Tracheal epithelial cell (primary cell): ENCODE data around the gene THRSP. TPM values are rescaled to one million over a fixed set of nuclear protein-coding genes. Genes with fewer than 3 reads are reported as not detected.

Source experiments
- total RNA-seq: library from RNA; depleted of rRNA; stranded (reverse); fragments of >200 nt; gene quantifications from 2 replicates; pipeline ENCODE4 v1.2.1, GENCODE V29; 2014

Gene THRSP, protein sequence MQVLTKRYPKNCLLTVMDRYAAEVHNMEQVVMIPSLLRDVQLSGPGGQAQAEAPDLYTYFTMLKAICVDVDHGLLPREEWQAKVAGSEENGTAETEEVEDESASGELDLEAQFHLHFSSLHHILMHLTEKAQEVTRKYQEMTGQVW
- total RNA-seq: not detected in 2 replicates

DNA sequence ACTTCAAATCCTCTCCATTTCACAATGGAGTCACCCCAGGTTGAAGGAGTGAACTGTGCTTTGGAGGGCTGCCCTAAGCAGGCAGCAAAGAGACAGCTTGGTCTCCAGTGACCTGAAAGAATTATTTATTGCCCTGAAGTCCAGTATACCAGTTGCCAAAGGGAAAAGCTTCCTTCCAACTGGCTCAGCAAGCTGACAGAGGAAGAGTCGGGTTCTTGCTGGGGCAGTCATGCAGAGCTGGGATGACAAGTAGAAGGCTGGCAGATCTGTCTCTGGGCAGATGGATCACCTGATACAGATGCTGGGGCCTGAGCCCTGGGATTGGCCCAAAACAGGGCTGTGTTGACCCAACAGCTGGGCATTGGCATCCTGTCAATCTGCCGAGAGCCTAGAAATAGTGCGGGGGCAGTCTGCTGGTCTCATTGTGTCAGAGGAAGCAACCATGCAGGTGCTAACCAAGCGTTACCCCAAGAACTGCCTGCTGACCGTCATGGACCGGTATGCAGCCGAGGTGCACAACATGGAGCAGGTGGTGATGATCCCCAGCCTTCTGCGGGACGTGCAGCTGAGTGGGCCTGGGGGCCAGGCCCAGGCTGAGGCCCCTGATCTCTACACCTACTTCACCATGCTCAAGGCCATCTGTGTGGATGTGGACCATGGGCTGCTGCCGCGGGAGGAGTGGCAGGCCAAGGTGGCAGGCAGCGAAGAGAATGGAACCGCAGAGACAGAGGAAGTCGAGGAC is at the start of gene THRSP:
Gene THRSP, plus strand, starts transcription at position 422 of the 742 bp plus-strand sequence. Its CDS starts 21 bp downstream, at position 443.

DNA sequence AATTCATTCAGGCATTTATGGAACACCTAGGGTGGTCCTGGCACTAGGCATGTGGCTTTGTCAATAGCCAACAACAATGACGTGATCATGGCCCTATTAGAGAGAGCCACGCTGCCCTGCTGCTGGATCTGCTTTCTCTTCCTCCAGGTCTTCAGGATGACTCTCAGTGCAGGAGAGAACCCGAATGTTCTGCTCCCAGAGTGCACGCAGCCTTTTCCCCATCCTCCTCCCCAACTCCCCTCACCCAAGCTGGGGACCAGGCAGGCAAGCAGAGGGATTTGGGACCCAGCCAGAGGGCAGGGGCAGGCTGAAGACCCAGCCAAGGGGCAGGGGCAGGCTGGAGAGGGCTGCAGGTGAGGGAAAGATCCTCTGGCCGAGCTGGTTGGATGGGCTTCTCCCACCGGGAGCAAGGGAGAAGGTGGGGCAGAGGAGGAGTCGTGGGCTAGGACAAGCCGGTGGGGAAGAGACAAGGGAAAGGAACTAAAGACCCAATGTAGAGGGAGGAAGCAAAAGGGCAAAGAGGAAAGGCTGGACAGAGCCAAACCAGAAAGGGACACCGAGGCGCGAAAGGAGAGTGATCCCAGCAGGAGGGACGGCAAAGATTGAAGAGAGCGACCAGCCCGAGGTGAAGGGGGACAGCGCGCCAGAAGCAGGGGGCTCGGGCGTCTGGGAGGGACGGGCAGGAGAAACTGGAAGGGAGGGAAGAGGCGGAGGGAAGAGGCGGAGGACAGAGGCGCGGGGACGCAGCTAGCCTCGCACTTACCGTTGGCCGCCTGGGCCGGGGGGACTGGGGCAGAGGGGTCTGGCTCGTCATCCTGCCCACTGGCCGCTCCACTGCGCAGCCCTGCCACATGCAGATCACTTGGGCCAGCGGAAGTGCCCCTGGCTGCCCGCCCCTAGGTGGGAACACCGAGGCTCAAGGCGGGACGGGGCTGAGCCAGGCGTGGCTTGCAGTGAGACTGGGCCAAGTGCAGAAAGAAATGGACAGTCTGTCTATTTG is 41.0 kb upstream of the THRSP start, which contains the start of gene KCTD14:
Gene KCTD14, minus strand, starts transcription at position 880 of the 1,000 bp plus-strand sequence. Its CDS starts 27 bp downstream, at position 853.

DNA sequence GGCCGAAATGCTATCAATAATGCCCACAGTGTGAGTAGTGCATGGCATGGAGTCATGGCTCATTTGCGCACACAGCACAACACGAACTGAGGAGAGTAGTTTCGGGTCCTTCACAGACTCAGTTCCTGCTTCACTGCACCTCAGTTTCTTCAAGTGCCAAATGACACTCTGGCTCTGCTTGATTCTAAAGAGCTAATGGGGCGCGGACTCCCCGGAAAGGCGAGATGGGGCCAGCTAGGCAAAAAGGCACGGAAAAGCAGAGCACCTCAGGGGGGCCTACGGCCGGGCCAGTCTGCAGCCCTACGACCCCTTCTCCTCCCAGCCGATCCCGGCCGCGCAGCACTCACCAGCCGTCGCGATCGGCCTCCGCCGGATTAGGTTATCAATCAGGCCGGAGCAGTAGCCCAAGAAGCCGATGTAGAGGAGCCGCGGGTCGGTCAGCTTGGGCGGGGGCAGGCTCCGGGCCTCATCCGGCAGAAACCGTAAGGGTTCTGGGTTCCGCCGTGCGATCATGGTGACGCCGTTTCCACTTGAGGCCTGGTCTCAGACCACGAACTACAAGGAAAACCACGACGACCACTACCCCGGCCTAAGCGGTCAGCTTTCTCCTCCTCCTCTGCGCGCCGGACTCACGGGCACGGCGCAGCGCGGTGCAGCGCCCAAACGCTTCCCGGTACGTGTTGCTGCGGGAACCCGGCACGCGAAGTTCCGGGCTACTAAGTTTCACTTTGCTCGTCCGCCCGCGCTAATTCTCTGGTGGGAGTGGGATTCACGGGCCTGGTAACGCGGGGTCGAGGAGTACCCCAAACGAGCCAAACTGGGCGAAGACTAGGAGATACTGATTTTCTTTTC is 15.8 kb downstream of the THRSP start, which contains the start of gene NDUFC2:
Gene NDUFC2, minus strand, starts transcription at position 631 of the 852 bp plus-strand sequence. Its CDS starts 118 bp downstream, at position 513.

Other genes with a start within 250 kb of the THRSP start
- 20.2 and 40.5 TPM in 2 replicates for gene RSF1, start 243.1 kb upstream of the THRSP start, total RNA-seq
- gene AAMDC, start 242.7 kb upstream of the THRSP start, total RNA-seq: 0.43 and 10.4 TPM in 2 replicates
- gene INTS4, start 69.2 kb upstream of the THRSP start, total RNA-seq: 22.2 and 28.6 TPM in 2 replicates
- gene KCTD14, start 40.6 kb upstream of the THRSP start, total RNA-seq: 1.9 and 6.0 TPM in 2 replicates
- gene NDUFC2, start 16.0 kb downstream of the THRSP start, total RNA-seq: 63.9 and 85.1 TPM in 2 replicates
- 15.2 and 18.5 TPM in 2 replicates for gene ALG8, start 75.8 kb downstream of the THRSP start, total RNA-seq
- gene KCTD21, start 124.8 kb downstream of the THRSP start, total RNA-seq: 7.5 and 11.1 TPM in 2 replicates
- 3.4 and 7.5 TPM in 2 replicates for gene USP35, start 125.1 kb downstream of the THRSP start, total RNA-seq